ENCODE data around the gene IQGAP2. TPM values are rescaled to one million over a fixed set of nuclear protein-coding genes. Genes with fewer than 3 reads are reported as not detected.
"Not testable (repeated sequence)": the region's sequence is repeated elsewhere in the genome, so short reads cannot be mapped to it uniquely, and the experiment has no call there.

IQGAP2 gene
- total RNA-seq, 2 donors from 2014 or later, result 15.3 to 17.6 TPM

- no peaks in the 10 kb centered on the region for H3K27me3 ChIP-seq (replicated peaks; ENCODE audit: insufficient read depth)
- ATAC-seq (ENCODE audit: insufficient number of reproducible peaks, low FRiP score, low read depth) (no peak), DNase-seq (ENCODE audit: low spot score) (no peak)
- H3K9me3 ChIP-seq, result no peaks in the 10 kb centered on the region
- peak overlapping the region in 1 of 2 donors; percentile 44 for H3K27ac ChIP-seq
- no peak for TF ChIP-seq CTCF (IDR thresholded peaks at IDR 0.05)
- H3K36me3 ChIP-seq, result no peaks in the 10 kb centered on the region
- H3K4me1 ChIP-seq (ENCODE audit: control insufficient read depth in 1 of 2, low read depth in 2 of 2), result no peaks in the 10 kb centered on the region
- no peak overlapping the region for H3K4me3 ChIP-seq
Measured at GRCh38 chr5:76546497-76547102, 143.5 kb downstream of the IQGAP2 start.

- no peak for TF ChIP-seq CTCF (IDR thresholded peaks at IDR 0.05)
- H3K4me3 ChIP-seq, result peak overlapping the region; percentile 21
- H3K27me3 ChIP-seq (replicated peaks; ENCODE audit: insufficient read depth), result no peaks in the 10 kb centered on the region
- peak overlapping the region in 1 of 2 donors; percentile 44 for H3K27ac ChIP-seq
- H3K9me3 ChIP-seq, result no peaks in the 10 kb centered on the region
- no peaks in the 10 kb centered on the region for H3K4me1 ChIP-seq (ENCODE audit: control insufficient read depth in 1 of 2, low read depth in 2 of 2)
- DNase-seq (ENCODE audit: low spot score), result no peak
- no peaks in the 10 kb centered on the region for H3K36me3 ChIP-seq
- ATAC-seq (ENCODE audit: insufficient number of reproducible peaks, low FRiP score, low read depth), result no peak
Measured at GRCh38 chr5:76547242-76547890, 144.3 kb downstream of the IQGAP2 start.

- DNase-seq (ENCODE audit: low spot score), result no peak
- Histone ChIP-seq H3K9me3 (no peaks in the 10 kb centered on the region), H3K36me3 (no peaks in the 10 kb centered on the region), H3K27ac (peak overlapping the region in 1 of 2 donors; percentile 25), H3K4me1 (ENCODE audit: control insufficient read depth in 1 of 2, low read depth in 2 of 2) (no peaks in the 10 kb centered on the region), H3K27me3 (replicated peaks; ENCODE audit: insufficient read depth) (no peaks in the 10 kb centered on the region), H3K4me3 (peak overlapping the region; percentile 6)
- ATAC-seq (ENCODE audit: insufficient number of reproducible peaks, low FRiP score, low read depth), result no peak
- TF ChIP-seq CTCF (IDR thresholded peaks at IDR 0.05), result no peak
Measured at GRCh38 chr5:76547891-76548524, 144.9 kb downstream of the IQGAP2 start.

GRCh38 chr5:76548525-76549229 is 145.6 kb downstream of the IQGAP2 start:
- Histone ChIP-seq H3K27ac (no peak overlapping the region), H3K9me3 (no peaks in the 10 kb centered on the region), H3K27me3 (replicated peaks; ENCODE audit: insufficient read depth) (no peaks in the 10 kb centered on the region), H3K4me1 (ENCODE audit: control insufficient read depth in 1 of 2, low read depth in 2 of 2) (no peaks in the 10 kb centered on the region), H3K4me3 (no peak overlapping the region), H3K36me3 (no peaks in the 10 kb centered on the region)
- ATAC-seq (ENCODE audit: insufficient number of reproducible peaks, low FRiP score, low read depth) (no peak), DNase-seq (ENCODE audit: low spot score) (no peak)
- no peak for TF ChIP-seq CTCF (IDR thresholded peaks at IDR 0.05)

GRCh38 chr5:76550881-76551280 is 147.8 kb downstream of the IQGAP2 start:
- H3K9me3 ChIP-seq; ATAC-seq (ENCODE audit: insufficient number of reproducible peaks, low FRiP score, low read depth): not testable (repeated sequence)

More at GRCh38 chr5:76550881-76551280, 147.8 kb downstream of the IQGAP2 start:
- H3K4me1 ChIP-seq (ENCODE audit: control insufficient read depth in 1 of 2, low read depth in 2 of 2); DNase-seq (ENCODE audit: low spot score); H3K27ac ChIP-seq; H3K27me3 ChIP-seq (replicated peaks; ENCODE audit: insufficient read depth); H3K4me3 ChIP-seq; H3K36me3 ChIP-seq: not testable (repeated sequence)
